Measurements from ENCODE around the gene ADCY10. TPM values are rescaled to one million over a fixed set of nuclear protein-coding genes. Genes with fewer than 3 reads are reported as not detected.

ADCY10 gene
- total RNA-seq, 1 experiment from 2014 or later: 0.31 TPM

GRCh38 chr1:167819849-167820683 is 93.9 kb downstream of the ADCY10 start:
- TSS peak; percentile 95 for BruUV-seq (replicated peaks)
- CTCF ChIA-PET: interaction anchor here (0.8 kb wide), 1 partner anchor 262 kb away, joined by 3 read pairs; no protein-coding TSS in a partner anchor
- DNase-seq: peak; percentile 85
- intact Hi-C loops (cut with micrococcal nuclease; ENCODE audit: unreplicated experiment): loop anchor here (5.0 kb wide), 2 partner anchors 98 to 107 kb away; partner anchors contain the start of gene MPZL1
- Mint-ChIP-seq H3K27me3 (ENCODE audit: unreplicated experiment) (no peaks in the 10 kb centered on the region), H3K9me3 (ENCODE audit: low read depth, unreplicated experiment) (peaks cover 9% of the 10 kb centered on the region), H3K36me3 (ENCODE audit: insufficient read depth, unreplicated experiment) (peaks cover 9% of the 10 kb centered on the region), H3K4me3 (ENCODE audit: low read depth, unreplicated experiment) (peak overlapping the region; percentile 85), H3K27ac (ENCODE audit: unreplicated experiment) (peak overlapping the region; percentile 95), H3K4me1 (ENCODE audit: low read depth, unreplicated experiment) (peaks cover 48% of the 10 kb centered on the region)
- no peak for TF ChIP-seq CTCF (IDR thresholded peaks at IDR 0.05; ENCODE audit: unreplicated experiment)

GRCh38 chr1:167815650-167816049 is 98.3 kb downstream of the ADCY10 start:
- intact Hi-C loops (cut with micrococcal nuclease; ENCODE audit: unreplicated experiment): loop anchor here (5.0 kb wide), 1 partner anchor 93 kb away; the partner anchor contains the start of gene MPZL1
- H3K27ac Mint-ChIP-seq (ENCODE audit: unreplicated experiment): no peak overlapping the region
- no peak for DNase-seq
- peaks cover 9% of the 10 kb centered on the region for H3K36me3 Mint-ChIP-seq (ENCODE audit: insufficient read depth, unreplicated experiment)
- CTCF ChIA-PET: no interaction called here
- H3K4me3 Mint-ChIP-seq (ENCODE audit: low read depth, unreplicated experiment): no peak overlapping the region
- no peaks in the 10 kb centered on the region for H3K27me3 Mint-ChIP-seq (ENCODE audit: unreplicated experiment)
- TF ChIP-seq CTCF (IDR thresholded peaks at IDR 0.05; ENCODE audit: unreplicated experiment): no peak
- H3K9me3 Mint-ChIP-seq (ENCODE audit: low read depth, unreplicated experiment): peaks cover 17% of the 10 kb centered on the region
- H3K4me1 Mint-ChIP-seq (ENCODE audit: low read depth, unreplicated experiment): peaks cover 23% of the 10 kb centered on the region
- no TSS peak for BruUV-seq (replicated peaks)

GRCh38 chr1:167812972-167813371 is 101.0 kb downstream of the ADCY10 start:
- Mint-ChIP-seq H3K4me3 (ENCODE audit: low read depth, unreplicated experiment) (no peak overlapping the region), H3K36me3 (ENCODE audit: insufficient read depth, unreplicated experiment) (no peaks in the 10 kb centered on the region), H3K27ac (ENCODE audit: unreplicated experiment) (no peak overlapping the region), H3K9me3 (ENCODE audit: low read depth, unreplicated experiment) (peaks cover 14% of the 10 kb centered on the region), H3K27me3 (ENCODE audit: unreplicated experiment) (no peaks in the 10 kb centered on the region), H3K4me1 (ENCODE audit: low read depth, unreplicated experiment) (peaks cover 5% of the 10 kb centered on the region)
- intact Hi-C loops (cut with micrococcal nuclease; ENCODE audit: unreplicated experiment): no loop called here
- BruUV-seq (replicated peaks): no TSS peak
- CTCF ChIA-PET: no interaction called here
- DNase-seq: no peak
- no peak for TF ChIP-seq CTCF (IDR thresholded peaks at IDR 0.05; ENCODE audit: unreplicated experiment)

- no peak overlapping the region for H3K4me3 Mint-ChIP-seq (ENCODE audit: low read depth, unreplicated experiment)
- BruUV-seq (replicated peaks): no TSS peak
- no peak for DNase-seq
- CTCF ChIA-PET: no interaction called here
- peaks cover 17% of the 10 kb centered on the region for H3K4me1 Mint-ChIP-seq (ENCODE audit: low read depth, unreplicated experiment)
- TF ChIP-seq CTCF (IDR thresholded peaks at IDR 0.05; ENCODE audit: unreplicated experiment): no peak
- H3K27me3 Mint-ChIP-seq (ENCODE audit: unreplicated experiment): no peaks in the 10 kb centered on the region
- intact Hi-C loops (cut with micrococcal nuclease; ENCODE audit: unreplicated experiment): no loop called here
- H3K9me3 Mint-ChIP-seq (ENCODE audit: low read depth, unreplicated experiment): peaks cover 9% of the 10 kb centered on the region
- no peak overlapping the region for H3K27ac Mint-ChIP-seq (ENCODE audit: unreplicated experiment)
- no peaks in the 10 kb centered on the region for H3K36me3 Mint-ChIP-seq (ENCODE audit: insufficient read depth, unreplicated experiment)
Observed at GRCh38 chr1:167808690-167809089, 105.2 kb downstream of the ADCY10 start.

Data from Calu3 (cell line).